Naive thymus-derived CD4-positive, alpha-beta T cell (primary cell): ENCODE results near the gene FRMPD2. TPM values are rescaled to one million over a fixed set of nuclear protein-coding genes. Genes with fewer than 3 reads are reported as not detected.

Experiments
- ATAC-seq: fragments of 150-1000 bp; cut with Tn5 transposase; 2 replicates; pipeline ENCODE4 v1.10.0; 2021; ENCODE audit warnings: mild to moderate bottlenecking, moderate library complexity
- CTCF ChIA-PET: fragments of 350-600 bp; sonication (Branson Sonifier 250); formaldehyde crosslinking; loops from one replicate; lab custom pipeline; 2021; ENCODE audit warnings: antibody characterized with exemption; lab: Charles Lee
- POLR2A ChIA-PET: fragments of 350-600 bp; sonication (Branson Sonifier 250); formaldehyde crosslinking; loops from one replicate; lab custom pipeline; 2021; ENCODE audit warnings: antibody characterized with exemption, inconsistent platforms; lab: Charles Lee
- DNase-seq, 9 donors: peaks; one replicate each; pipeline versions ENCODE4 v3.0.0 to v3.0.0-alpha.2; 2020 to 2022; ENCODE audit warnings: mixed read lengths in 1 of 9
- H3K27ac ChIP-seq: one replicate; pipeline ENCODE4 v1.7.0; 2013; ENCODE audit warnings: mild to moderate bottlenecking, low read depth, low read length, moderate library complexity
- H3K27me3 ChIP-seq, 2 donors: one replicate each; pipeline ENCODE4 v1.7.0; 2013; ENCODE audit warnings: low read length in 2 of 2, mild to moderate bottlenecking in 2 of 2, moderate library complexity in 2 of 2; ENCODE audit not compliant: control insufficient read depth in 2 of 2, insufficient read depth in 2 of 2
- H3K36me3 ChIP-seq, 3 experiments: 1 replicate in 2 of 3; 2 replicates in 1 of 3; pipeline ENCODE4 v1.7.0; 2013; ENCODE audit warnings: low read length in 3 of 3, mild to moderate bottlenecking in 3 of 3, moderate library complexity in 1 of 3; ENCODE audit not compliant: insufficient read depth in 3 of 3, control insufficient read depth in 2 of 3
- H3K4me1 ChIP-seq, 2 donors: one replicate each; pipeline ENCODE4 v1.7.0; 2013; ENCODE audit warnings: low read length in 2 of 2, mild to moderate bottlenecking in 2 of 2, moderate library complexity in 1 of 2; ENCODE audit not compliant: control insufficient read depth in 2 of 2, insufficient read depth in 2 of 2
- H3K4me3 ChIP-seq: 2 replicates; pipeline ENCODE4 v1.7.0; 2013; ENCODE audit warnings: mild to moderate bottlenecking, low read length
- H3K9me3 ChIP-seq, 3 experiments: 1 replicate in 2 of 3; 2 replicates in 1 of 3; pipeline ENCODE4 v1.7.0; 2013; ENCODE audit warnings: low read length in 3 of 3; ENCODE audit not compliant: control insufficient read depth in 2 of 3
- H3K27ac Mint-ChIP-seq, 9 donors: one replicate each; pipeline ENCODE4 v1.8.0; 2020 to 2022; ENCODE audit warnings: mixed read lengths in 9 of 9, mild to moderate bottlenecking in 8 of 9, moderate library complexity in 5 of 9, inconsistent platforms in 2 of 9
- H3K27me3 Mint-ChIP-seq, 5 donors: one replicate each; pipeline ENCODE4 v1.8.0; 2021 to 2022; ENCODE audit warnings: mixed read lengths in 5 of 5, mild to moderate bottlenecking in 1 of 5
- H3K36me3 Mint-ChIP-seq, 5 donors: one replicate each; pipeline ENCODE4 v1.8.0; 2020 to 2022; ENCODE audit warnings: mixed read lengths in 5 of 5, mild to moderate bottlenecking in 3 of 5, inconsistent platforms in 1 of 5
- H3K4me1 Mint-ChIP-seq, 7 donors: one replicate each; pipeline ENCODE4 v1.8.0; 2020 to 2022; ENCODE audit warnings: mixed read lengths in 7 of 7, mild to moderate bottlenecking in 3 of 7, inconsistent platforms in 1 of 7
- H3K4me3 Mint-ChIP-seq, 10 donors: one replicate each; pipeline ENCODE4 v1.8.0; 2020 to 2022; ENCODE audit warnings: mild to moderate bottlenecking in 10 of 10, mixed read lengths in 10 of 10, moderate library complexity in 6 of 10, inconsistent platforms in 2 of 10
- H3K9me3 Mint-ChIP-seq, 11 donors: one replicate each; pipeline ENCODE4 v1.8.0; 2020 to 2022; ENCODE audit warnings: mixed read lengths in 11 of 11, mild to moderate bottlenecking in 4 of 11, inconsistent platforms in 1 of 11, moderate library complexity in 1 of 11
- intact Hi-C, 2 donors: fragments of 100-400 bp; cut with micrococcal nuclease; formaldehyde crosslinking; loops; one replicate each; pipeline ENCODE4 v1.15.1; 2023
- polyA plus RNA-seq, 2 donors: library from polyadenylated mRNA; unstranded; fragments of 300-500 nt; fragmentation: Illumina TruSeq; gene quantifications; one replicate each; pipeline ENCODE4 v1.2.3, GENCODE V29; 2021
- total RNA-seq, 6 experiments: library from RNA in 5 of 6; stranded (reverse) in 5 of 6; gene quantifications; 1 replicate in 5 of 6; 2 replicates in 1 of 6; pipeline ENCODE4 v1.2.3 and lab custom pipeline; 2021 to 2026

Gene FRMPD2
- total and polyA plus RNA-seq, 7 experiments from 2014 or later: 0.24 TPM; not detected in 6

- POLR2A ChIA-PET: no interaction called here
- no peaks in the 10 kb centered on the region for H3K36me3 Mint-ChIP-seq
- ATAC-seq (no peak), DNase-seq (no peak)
- peaks cover 0 to 6% (median 2%) of the 10 kb centered on the region in 5 donors for H3K27me3 Mint-ChIP-seq
- Histone ChIP-seq H3K27me3 (no peaks in the 10 kb centered on the region), H3K9me3 (no peaks in the 10 kb centered on the region), H3K4me3 (no peak overlapping the region), H3K27ac (no peak overlapping the region), H3K4me1 (no peaks in the 10 kb centered on the region), H3K36me3 (no peaks in the 10 kb centered on the region)
- CTCF ChIA-PET: no interaction called here
- intact Hi-C loops: no loop called here
- H3K4me1 Mint-ChIP-seq: no peaks in the 10 kb centered on the region
- no peaks in the 10 kb centered on the region for H3K9me3 Mint-ChIP-seq
- H3K27ac Mint-ChIP-seq: no peak overlapping the region
- no peak overlapping the region for H3K4me3 Mint-ChIP-seq
Measured at GRCh38 chr10:48239618-48240017, 34.9 kb downstream of the FRMPD2 start.

- no peaks in the 10 kb centered on the region for H3K9me3 ChIP-seq
- intact Hi-C loops: no loop called here
- no peak overlapping the region for H3K27ac ChIP-seq
- no peaks in the 10 kb centered on the region for H3K9me3 Mint-ChIP-seq
- DNase-seq: no peak
- no peak overlapping the region for H3K4me3 ChIP-seq
- no peaks in the 10 kb centered on the region for H3K27me3 ChIP-seq
- H3K4me3 Mint-ChIP-seq: no peak overlapping the region
- H3K4me1 Mint-ChIP-seq: no peaks in the 10 kb centered on the region
- ATAC-seq: no peak
- H3K27me3 Mint-ChIP-seq: peaks cover 0 to 6% (median 0%) of the 10 kb centered on the region in 5 donors
- H3K4me1 ChIP-seq: no peaks in the 10 kb centered on the region
- ChIA-PET POLR2A (no interaction called here), CTCF (no interaction called here)
- no peaks in the 10 kb centered on the region for H3K36me3 ChIP-seq
- no peak overlapping the region for H3K27ac Mint-ChIP-seq
- no peaks in the 10 kb centered on the region for H3K36me3 Mint-ChIP-seq
Measured at GRCh38 chr10:48238826-48239520, 35.5 kb downstream of the FRMPD2 start.

DNA sequence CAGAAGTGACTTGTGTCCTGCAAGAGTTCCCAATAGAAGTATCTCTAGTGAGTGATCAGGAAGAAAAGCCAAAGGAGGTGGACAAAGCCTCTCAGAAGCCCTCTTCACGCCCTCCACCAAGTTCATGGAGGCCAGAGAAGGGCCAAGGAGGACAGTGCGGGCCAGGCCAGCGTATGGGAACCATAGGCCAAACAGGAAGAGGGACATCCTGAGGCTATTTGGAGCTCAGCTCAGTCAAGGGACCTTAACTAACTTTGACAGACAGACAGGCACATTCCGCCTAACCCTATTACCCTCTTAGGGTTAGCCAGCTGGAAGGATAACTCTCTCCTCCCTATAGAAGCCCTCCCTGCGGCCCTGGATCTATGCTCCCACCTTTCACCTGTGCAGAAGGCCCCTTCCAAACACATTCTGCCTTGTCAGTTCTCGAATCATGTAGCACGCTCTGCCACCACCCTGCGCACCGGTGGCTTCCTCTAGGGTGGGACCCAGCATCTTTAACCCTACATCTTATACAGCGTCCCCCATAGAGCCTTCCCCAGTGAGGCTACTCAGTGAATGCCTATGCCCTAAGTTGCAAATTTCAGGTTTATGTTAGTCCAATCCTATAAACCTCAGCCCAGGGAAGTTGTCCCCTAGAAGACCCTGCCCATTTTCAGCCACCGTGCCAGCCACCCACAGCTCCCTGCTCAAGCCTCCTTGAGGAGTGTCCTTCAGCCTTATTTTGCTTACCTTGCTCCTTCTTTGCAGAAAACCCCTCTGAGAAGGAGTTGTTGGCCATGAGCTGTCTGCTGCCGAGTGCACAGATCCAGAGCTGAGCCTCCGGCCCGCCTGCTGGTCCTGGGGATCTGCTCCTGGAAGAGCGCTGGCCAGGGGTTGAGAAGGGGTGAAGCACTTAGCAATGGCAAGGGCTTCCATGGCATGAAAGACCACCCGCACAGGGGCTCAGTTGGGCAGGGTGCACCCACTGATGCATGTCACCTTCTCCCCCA, 36.9 kb downstream of the FRMPD2 start:
- POLR2A ChIA-PET: no interaction called here
- no peak overlapping the region for H3K27ac Mint-ChIP-seq
- peaks cover 0 to 6% (median 3%) of the 10 kb centered on the region in 5 donors for H3K27me3 Mint-ChIP-seq
- no peaks in the 10 kb centered on the region for H3K36me3 Mint-ChIP-seq
- H3K4me3 Mint-ChIP-seq: no peak overlapping the region
- ATAC-seq (no peak), DNase-seq (no peak)
- peaks cover 0 to 1% (median 0%) of the 10 kb centered on the region in 11 donors for H3K9me3 Mint-ChIP-seq
- no peaks in the 10 kb centered on the region for H3K4me1 Mint-ChIP-seq
- Histone ChIP-seq H3K27ac (no peak overlapping the region), H3K4me1 (no peaks in the 10 kb centered on the region), H3K36me3 (no peaks in the 10 kb centered on the region), H3K9me3 (no peaks in the 10 kb centered on the region), H3K27me3 (no peaks in the 10 kb centered on the region), H3K4me3 (no peak overlapping the region)
- CTCF ChIA-PET: no interaction called here
- intact Hi-C loops: no loop called here

DNA sequence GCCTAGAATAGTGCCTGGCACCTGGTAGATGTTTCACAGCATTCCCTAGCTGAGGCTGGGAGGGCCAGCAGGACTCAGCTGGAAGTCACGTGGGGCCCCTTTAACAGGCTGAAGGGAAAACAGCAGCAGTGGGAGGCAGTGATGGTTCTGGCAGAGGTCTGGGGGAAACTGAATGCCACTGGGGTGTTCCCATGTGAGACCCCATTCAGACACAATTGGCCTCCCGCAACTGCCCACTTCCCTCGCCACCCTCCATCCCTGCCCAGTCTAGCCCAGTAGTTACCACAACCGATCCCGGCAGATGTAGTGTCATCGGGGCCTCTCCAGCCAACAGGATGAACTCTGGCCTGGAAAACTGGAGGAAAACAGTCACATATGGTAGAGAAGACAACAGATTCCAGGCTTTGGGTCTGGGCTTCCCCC, 38.3 kb downstream of the FRMPD2 start:
- DNase-seq: no peak
- Histone ChIP-seq H3K9me3 (no peaks in the 10 kb centered on the region), H3K27me3 (no peaks in the 10 kb centered on the region), H3K36me3 (no peaks in the 10 kb centered on the region), H3K4me3 (no peak overlapping the region), H3K27ac (no peak overlapping the region), H3K4me1 (no peaks in the 10 kb centered on the region)
- POLR2A ChIA-PET: no interaction called here
- H3K36me3 Mint-ChIP-seq: no peaks in the 10 kb centered on the region
- ATAC-seq: no peak
- peaks cover 0 to 6% (median 3%) of the 10 kb centered on the region in 5 donors for H3K27me3 Mint-ChIP-seq
- CTCF ChIA-PET: no interaction called here
- no peak overlapping the region for H3K4me3 Mint-ChIP-seq
- H3K4me1 Mint-ChIP-seq: no peaks in the 10 kb centered on the region
- intact Hi-C loops: no loop called here
- peaks cover 0 to 1% (median 0%) of the 10 kb centered on the region in 11 donors for H3K9me3 Mint-ChIP-seq
- H3K27ac Mint-ChIP-seq: no peak overlapping the region

GRCh38 chr10:48235501-48235900, 39.0 kb downstream of the FRMPD2 start:
- H3K9me3 ChIP-seq: no peaks in the 10 kb centered on the region
- Mint-ChIP-seq H3K27ac (no peak overlapping the region), H3K9me3 (peaks cover 0 to 1% (median 0%) of the 10 kb centered on the region in 11 donors), H3K4me3 (no peak overlapping the region), H3K36me3 (no peaks in the 10 kb centered on the region), H3K27me3 (peaks cover 0 to 7% (median 4%) of the 10 kb centered on the region in 5 donors), H3K4me1 (no peaks in the 10 kb centered on the region)
- no peaks in the 10 kb centered on the region for H3K36me3 ChIP-seq
- no peak for ATAC-seq
- H3K4me1 ChIP-seq: no peaks in the 10 kb centered on the region
- intact Hi-C loops: no loop called here
- ChIA-PET POLR2A (no interaction called here), CTCF (no interaction called here)
- DNase-seq: no peak
- no peak overlapping the region for H3K27ac ChIP-seq
- H3K4me3 ChIP-seq: no peak overlapping the region
- H3K27me3 ChIP-seq: no peaks in the 10 kb centered on the region

- ATAC-seq: no peak
- intact Hi-C loops: no loop called here
- H3K36me3 Mint-ChIP-seq: no peaks in the 10 kb centered on the region
- Histone ChIP-seq H3K27me3 (no peaks in the 10 kb centered on the region), H3K36me3 (no peaks in the 10 kb centered on the region), H3K9me3 (no peaks in the 10 kb centered on the region), H3K4me1 (no peaks in the 10 kb centered on the region), H3K4me3 (no peak overlapping the region), H3K27ac (no peak overlapping the region)
- CTCF ChIA-PET: no interaction called here
- H3K27me3 Mint-ChIP-seq: peaks cover 0 to 7% (median 4%) of the 10 kb centered on the region in 5 donors
- H3K9me3 Mint-ChIP-seq: peaks cover 0 to 1% (median 0%) of the 10 kb centered on the region in 11 donors
- H3K4me3 Mint-ChIP-seq: no peak overlapping the region
- DNase-seq: no peak
- H3K27ac Mint-ChIP-seq: no peak overlapping the region
- no peaks in the 10 kb centered on the region for H3K4me1 Mint-ChIP-seq
- POLR2A ChIA-PET: no interaction called here
Measured at GRCh38 chr10:48234787-48235186, 39.7 kb downstream of the FRMPD2 start.
